Measurements from ENCODE around the gene SLC7A9. TPM values are rescaled to one million over a fixed set of nuclear protein-coding genes. Genes with fewer than 3 reads are reported as not detected.

SLC7A9 gene
- total RNA-seq, 1 experiment from 2014 or later, result 1.3 TPM

GRCh38 chr19:32814624-32815023 is 54.9 kb downstream of the SLC7A9 start:
- no peak for TF ChIP-seq CTCF (IDR thresholded peaks at IDR 0.05; ENCODE audit: unreplicated experiment)
- no peaks in the 10 kb centered on the region for H3K9me3 Mint-ChIP-seq (ENCODE audit: low read depth, unreplicated experiment)
- CTCF ChIA-PET, result no interaction called here
- H3K27ac Mint-ChIP-seq (ENCODE audit: unreplicated experiment), result no peak overlapping the region
- H3K27me3 Mint-ChIP-seq (ENCODE audit: unreplicated experiment), result peaks cover 78% of the 10 kb centered on the region
- H3K4me1 Mint-ChIP-seq (ENCODE audit: low read depth, unreplicated experiment), result no peaks in the 10 kb centered on the region
- H3K36me3 Mint-ChIP-seq (ENCODE audit: insufficient read depth, unreplicated experiment), result no peaks in the 10 kb centered on the region
- H3K4me3 Mint-ChIP-seq (ENCODE audit: low read depth, unreplicated experiment), result no peak overlapping the region
- no TSS peak for BruUV-seq (replicated peaks)
- intact Hi-C loops (cut with micrococcal nuclease; ENCODE audit: unreplicated experiment), result no loop called here
- DNase-seq, result no peak

- intact Hi-C loops (cut with micrococcal nuclease; ENCODE audit: unreplicated experiment), result no loop called here
- no TSS peak for BruUV-seq (replicated peaks)
- H3K36me3 Mint-ChIP-seq (ENCODE audit: insufficient read depth, unreplicated experiment), result no peaks in the 10 kb centered on the region
- TF ChIP-seq CTCF (IDR thresholded peaks at IDR 0.05; ENCODE audit: unreplicated experiment), result no peak
- H3K27ac Mint-ChIP-seq (ENCODE audit: unreplicated experiment), result no peak overlapping the region
- no peak overlapping the region for H3K4me3 Mint-ChIP-seq (ENCODE audit: low read depth, unreplicated experiment)
- no peaks in the 10 kb centered on the region for H3K4me1 Mint-ChIP-seq (ENCODE audit: low read depth, unreplicated experiment)
- CTCF ChIA-PET, result no interaction called here
- H3K9me3 Mint-ChIP-seq (ENCODE audit: low read depth, unreplicated experiment), result no peaks in the 10 kb centered on the region
- DNase-seq, result no peak
- peaks cover 78% of the 10 kb centered on the region for H3K27me3 Mint-ChIP-seq (ENCODE audit: unreplicated experiment)
These were observed 55.6 kb downstream of the SLC7A9 start for GRCh38 chr19:32813862-32814425.

- BruUV-seq (replicated peaks), result no TSS peak
- intact Hi-C loops (cut with micrococcal nuclease; ENCODE audit: unreplicated experiment), result no loop called here
These were observed 57.0 kb downstream of the SLC7A9 start for GRCh38 chr19:32812571-32812970.

GRCh38 chr19:32812036-32812435 is 57.5 kb downstream of the SLC7A9 start:
- Mint-ChIP-seq H3K4me3 (ENCODE audit: low read depth, unreplicated experiment) (no peak overlapping the region), H3K36me3 (ENCODE audit: insufficient read depth, unreplicated experiment) (no peaks in the 10 kb centered on the region), H3K9me3 (ENCODE audit: low read depth, unreplicated experiment) (no peaks in the 10 kb centered on the region), H3K27me3 (ENCODE audit: unreplicated experiment) (peaks cover 74% of the 10 kb centered on the region), H3K4me1 (ENCODE audit: low read depth, unreplicated experiment) (no peaks in the 10 kb centered on the region), H3K27ac (ENCODE audit: unreplicated experiment) (no peak overlapping the region)
- no peak for DNase-seq
- no peak for TF ChIP-seq CTCF (IDR thresholded peaks at IDR 0.05; ENCODE audit: unreplicated experiment)
- intact Hi-C loops (cut with micrococcal nuclease; ENCODE audit: unreplicated experiment), result no loop called here
- CTCF ChIA-PET, result no interaction called here
- BruUV-seq (replicated peaks), result no TSS peak

More at GRCh38 chr19:32812571-32812970, 57.0 kb downstream of the SLC7A9 start:
- H3K27me3 Mint-ChIP-seq (ENCODE audit: unreplicated experiment), result peaks cover 78% of the 10 kb centered on the region
- DNase-seq, result no peak
- H3K36me3 Mint-ChIP-seq (ENCODE audit: insufficient read depth, unreplicated experiment), result no peaks in the 10 kb centered on the region
- H3K4me3 Mint-ChIP-seq (ENCODE audit: low read depth, unreplicated experiment), result no peak overlapping the region
- no peak overlapping the region for H3K27ac Mint-ChIP-seq (ENCODE audit: unreplicated experiment)
- H3K4me1 Mint-ChIP-seq (ENCODE audit: low read depth, unreplicated experiment), result no peaks in the 10 kb centered on the region
- no peak for TF ChIP-seq CTCF (IDR thresholded peaks at IDR 0.05; ENCODE audit: unreplicated experiment)
- no peaks in the 10 kb centered on the region for H3K9me3 Mint-ChIP-seq (ENCODE audit: low read depth, unreplicated experiment)
- CTCF ChIA-PET, result no interaction called here
